ENCODE results near the gene MYL10.

- no peak for TF ChIP-seq CTCF (IDR thresholded peaks at IDR 0.05 in 4 of 5, conservative IDR thresholded peaks at IDR 0.05 in 1 of 5)
- no peak for TF ChIP-seq POLR2A (IDR thresholded peaks at IDR 0.05)
These were observed 42.0 kb downstream of the MYL10 start for GRCh38 chr7:101586906-101587677.
